ENCODE data around the gene UGT1A7.

UGT1A7 gene

DNA sequence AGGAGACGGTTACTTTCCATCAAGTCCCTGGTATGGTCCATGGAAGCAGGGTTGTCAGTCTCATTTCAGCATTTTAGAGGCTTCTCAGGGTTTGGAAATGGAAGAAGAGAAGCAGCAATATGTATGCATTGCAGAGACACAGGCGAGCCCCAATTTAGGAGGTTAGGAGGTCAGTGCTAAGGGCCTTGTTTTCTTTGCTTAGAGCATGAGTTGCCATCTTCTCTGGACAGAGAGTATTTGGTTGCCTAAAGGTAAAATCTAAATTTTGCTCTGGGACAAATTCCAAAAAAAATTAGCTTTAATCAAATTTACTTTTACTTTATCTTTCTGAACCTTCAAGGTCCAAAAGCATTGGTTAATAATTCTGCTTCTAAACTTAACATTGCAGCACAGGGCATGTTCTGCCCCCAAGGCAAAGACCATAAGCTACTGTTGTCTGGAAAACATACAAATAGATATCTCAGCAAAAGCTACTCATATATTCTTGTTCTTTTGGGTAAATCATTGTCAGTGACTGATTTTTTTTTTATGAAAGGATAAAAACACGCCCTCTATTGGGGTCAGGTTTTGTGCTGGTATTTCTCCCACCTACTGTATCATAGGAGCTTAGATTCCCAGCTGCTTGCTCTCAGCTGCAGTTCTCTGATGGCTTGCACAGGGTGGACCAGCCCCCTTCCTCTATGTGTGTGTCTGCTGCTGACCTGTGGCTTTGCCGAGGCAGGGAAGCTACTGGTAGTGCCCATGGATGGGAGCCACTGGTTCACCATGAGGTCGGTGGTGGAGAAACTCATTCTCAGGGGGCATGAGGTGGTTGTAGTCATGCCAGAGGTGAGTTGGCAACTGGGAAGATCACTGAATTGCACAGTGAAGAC lies 10.2 kb upstream of the UGT1A7 start, which contains the start of gene UGT1A9:
Gene UGT1A9, plus strand, starts transcription at position 609 of the 872 bp plus-strand sequence. Its CDS starts 37 bp downstream, at position 646.
- Histone ChIP-seq H3K27ac (ENCODE audit: low read depth, low read length, poor library complexity, severe bottlenecking) (no peak within 1 kb of the TSS), H3K4me3 (ENCODE audit: low read depth, low read length, poor library complexity, severe bottlenecking) (no peak within 1 kb of the TSS), H3K9me2 (ENCODE audit: low read depth, low read length) (no peaks in the 10 kb centered on the region), H3K4me1 (ENCODE audit: insufficient read depth, low read length, severe bottlenecking) (no peaks in the 10 kb centered on the region), H3K4me2 (ENCODE audit: low read length) (no peak within 1 kb of the TSS), H3F3A (ENCODE audit: insufficient read depth, low read length) (no peaks in the 10 kb centered on the region), H3K27me3 (ENCODE audit: insufficient read depth, low read length) (no peaks in the 10 kb centered on the region; the same call in 1 of the 2 replicates), H3K9ac (ENCODE audit: low read length) (no peak within 1 kb of the TSS), H3K36me3 (ENCODE audit: insufficient read depth, low read length) (no peaks in the 10 kb centered on the region), H3K9me3 (ENCODE audit: low read length) (no peaks in the 10 kb centered on the region), H4K20me1 (ENCODE audit: insufficient read depth, low read length) (no peaks in the 10 kb centered on the region), H2AFZ (ENCODE audit: low read length) (no peak within 1 kb of the TSS), H3K79me2 (ENCODE audit: insufficient read depth, low read length) (no peaks in the 10 kb centered on the region)
- TF ChIP-seq, protein P1, sequence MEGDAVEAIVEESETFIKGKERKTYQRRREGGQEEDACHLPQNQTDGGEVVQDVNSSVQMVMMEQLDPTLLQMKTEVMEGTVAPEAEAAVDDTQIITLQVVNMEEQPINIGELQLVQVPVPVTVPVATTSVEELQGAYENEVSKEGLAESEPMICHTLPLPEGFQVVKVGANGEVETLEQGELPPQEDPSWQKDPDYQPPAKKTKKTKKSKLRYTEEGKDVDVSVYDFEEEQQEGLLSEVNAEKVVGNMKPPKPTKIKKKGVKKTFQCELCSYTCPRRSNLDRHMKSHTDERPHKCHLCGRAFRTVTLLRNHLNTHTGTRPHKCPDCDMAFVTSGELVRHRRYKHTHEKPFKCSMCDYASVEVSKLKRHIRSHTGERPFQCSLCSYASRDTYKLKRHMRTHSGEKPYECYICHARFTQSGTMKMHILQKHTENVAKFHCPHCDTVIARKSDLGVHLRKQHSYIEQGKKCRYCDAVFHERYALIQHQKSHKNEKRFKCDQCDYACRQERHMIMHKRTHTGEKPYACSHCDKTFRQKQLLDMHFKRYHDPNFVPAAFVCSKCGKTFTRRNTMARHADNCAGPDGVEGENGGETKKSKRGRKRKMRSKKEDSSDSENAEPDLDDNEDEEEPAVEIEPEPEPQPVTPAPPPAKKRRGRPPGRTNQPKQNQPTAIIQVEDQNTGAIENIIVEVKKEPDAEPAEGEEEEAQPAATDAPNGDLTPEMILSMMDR (IDR thresholded peaks at IDR 0.05; ENCODE audit: low read length): no peak
- TF ChIP-seq EZH2 (IDR thresholded peaks at IDR 0.05; ENCODE audit: borderline replicate concordance, low read length): no peak

DNA sequence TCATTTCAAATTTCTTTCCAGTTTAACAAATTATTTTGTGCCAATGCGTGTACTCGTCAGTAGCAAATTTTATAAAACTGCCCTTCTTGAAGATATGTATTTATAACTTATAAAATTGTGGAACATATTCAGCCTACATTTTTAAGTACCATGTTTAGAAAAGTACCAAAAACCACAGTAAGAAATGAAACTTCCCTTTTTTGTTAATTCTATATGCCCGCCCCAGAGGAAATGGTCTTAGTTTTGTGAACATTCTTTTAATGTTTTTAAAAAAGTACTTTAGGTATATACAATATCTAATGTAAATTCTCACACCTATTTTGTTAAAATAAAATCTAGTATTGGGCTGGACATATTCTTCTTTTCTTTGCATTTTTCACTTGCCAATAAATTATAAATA lies 8.8 kb upstream of the UGT1A7 start:
- H2AFZ ChIP-seq (ENCODE audit: low read length): no peak overlapping the region
- no peaks in the 10 kb centered on the region for H3K9me3 ChIP-seq (ENCODE audit: low read length)
- H3F3A ChIP-seq (ENCODE audit: insufficient read depth, low read length): no peaks in the 10 kb centered on the region
- H3K27ac ChIP-seq (ENCODE audit: low read depth, low read length, poor library complexity, severe bottlenecking): no peak overlapping the region
- H3K4me1 ChIP-seq (ENCODE audit: insufficient read depth, low read length, severe bottlenecking): no peaks in the 10 kb centered on the region
- H3K4me2 ChIP-seq (ENCODE audit: low read length): no peak overlapping the region
- no peaks in the 10 kb centered on the region for H3K79me2 ChIP-seq (ENCODE audit: insufficient read depth, low read length)
- H3K36me3 ChIP-seq (ENCODE audit: insufficient read depth, low read length): no peaks in the 10 kb centered on the region
- no peak for TF ChIP-seq EZH2 (IDR thresholded peaks at IDR 0.05; ENCODE audit: borderline replicate concordance, low read length)
- TF ChIP-seq, protein P1 (IDR thresholded peaks at IDR 0.05; ENCODE audit: low read length): no peak
- no peak overlapping the region for H3K9ac ChIP-seq (ENCODE audit: low read length)
- no peaks in the 10 kb centered on the region for H3K9me2 ChIP-seq (ENCODE audit: low read depth, low read length)
- H3K27me3 ChIP-seq (ENCODE audit: insufficient read depth, low read length): no peaks in the 10 kb centered on the region; the same call in 1 of the 2 replicates
- H4K20me1 ChIP-seq (ENCODE audit: insufficient read depth, low read length): no peaks in the 10 kb centered on the region
- no peak overlapping the region for H3K4me3 ChIP-seq (ENCODE audit: low read depth, low read length, poor library complexity, severe bottlenecking)

DNA sequence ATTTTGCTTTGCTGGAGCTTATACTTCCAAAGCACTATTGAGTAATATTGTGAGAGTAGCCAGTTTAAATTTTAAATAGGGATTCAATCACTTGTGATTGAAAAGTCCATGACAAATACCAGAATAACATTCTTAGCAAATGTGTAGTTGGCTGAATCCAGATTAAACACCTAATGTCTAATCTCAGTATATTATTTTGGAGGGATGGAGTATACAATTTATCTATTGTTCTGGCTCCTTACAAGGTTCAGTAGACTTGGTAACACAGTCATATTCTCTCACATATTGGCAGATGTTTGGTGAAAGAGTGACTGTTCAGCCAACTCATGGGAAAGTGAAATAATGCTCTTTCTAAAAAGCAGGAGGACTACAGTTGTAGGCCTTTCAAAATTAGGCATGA lies 7.8 kb upstream of the UGT1A7 start:
- H3K79me2 ChIP-seq (ENCODE audit: insufficient read depth, low read length): no peaks in the 10 kb centered on the region

More for the DNA sequence above, 7.8 kb upstream of the UGT1A7 start:
- Histone ChIP-seq H3K36me3 (ENCODE audit: insufficient read depth, low read length) (no peaks in the 10 kb centered on the region), H3K9me3 (ENCODE audit: low read length) (no peaks in the 10 kb centered on the region), H3K4me2 (ENCODE audit: low read length) (no peak overlapping the region), H3K9me2 (ENCODE audit: low read depth, low read length) (no peaks in the 10 kb centered on the region), H3K4me1 (ENCODE audit: insufficient read depth, low read length, severe bottlenecking) (no peaks in the 10 kb centered on the region), H3K4me3 (ENCODE audit: low read depth, low read length, poor library complexity, severe bottlenecking) (no peak overlapping the region), H2AFZ (ENCODE audit: low read length) (no peak overlapping the region), H3F3A (ENCODE audit: insufficient read depth, low read length) (no peaks in the 10 kb centered on the region), H4K20me1 (ENCODE audit: insufficient read depth, low read length) (no peaks in the 10 kb centered on the region), H3K27me3 (ENCODE audit: insufficient read depth, low read length) (no peaks in the 10 kb centered on the region; the same call in 1 of the 2 replicates), H3K27ac (ENCODE audit: low read depth, low read length, poor library complexity, severe bottlenecking) (no peak overlapping the region), H3K9ac (ENCODE audit: low read length) (no peak overlapping the region)
- TF ChIP-seq, protein P1 (IDR thresholded peaks at IDR 0.05; ENCODE audit: low read length): no peak
- no peak for TF ChIP-seq EZH2 (IDR thresholded peaks at IDR 0.05; ENCODE audit: borderline replicate concordance, low read length)
